GM19463 (cell line): ENCODE results near the gene OSBPL5.
"Not testable (repeated sequence)": the region's sequence is repeated elsewhere in the genome, so short reads cannot be mapped to it uniquely, and the experiment has no call there.

Experiments
- ATAC-seq: cut with Tn5 transposase; IDR thresholded peaks from one replicate; pipeline ENCODE4 v1.9.1; 2021; ENCODE audit warnings: mild to moderate bottlenecking, moderate library complexity; ENCODE audit not compliant: unreplicated experiment

Gene OSBPL5

DNA sequence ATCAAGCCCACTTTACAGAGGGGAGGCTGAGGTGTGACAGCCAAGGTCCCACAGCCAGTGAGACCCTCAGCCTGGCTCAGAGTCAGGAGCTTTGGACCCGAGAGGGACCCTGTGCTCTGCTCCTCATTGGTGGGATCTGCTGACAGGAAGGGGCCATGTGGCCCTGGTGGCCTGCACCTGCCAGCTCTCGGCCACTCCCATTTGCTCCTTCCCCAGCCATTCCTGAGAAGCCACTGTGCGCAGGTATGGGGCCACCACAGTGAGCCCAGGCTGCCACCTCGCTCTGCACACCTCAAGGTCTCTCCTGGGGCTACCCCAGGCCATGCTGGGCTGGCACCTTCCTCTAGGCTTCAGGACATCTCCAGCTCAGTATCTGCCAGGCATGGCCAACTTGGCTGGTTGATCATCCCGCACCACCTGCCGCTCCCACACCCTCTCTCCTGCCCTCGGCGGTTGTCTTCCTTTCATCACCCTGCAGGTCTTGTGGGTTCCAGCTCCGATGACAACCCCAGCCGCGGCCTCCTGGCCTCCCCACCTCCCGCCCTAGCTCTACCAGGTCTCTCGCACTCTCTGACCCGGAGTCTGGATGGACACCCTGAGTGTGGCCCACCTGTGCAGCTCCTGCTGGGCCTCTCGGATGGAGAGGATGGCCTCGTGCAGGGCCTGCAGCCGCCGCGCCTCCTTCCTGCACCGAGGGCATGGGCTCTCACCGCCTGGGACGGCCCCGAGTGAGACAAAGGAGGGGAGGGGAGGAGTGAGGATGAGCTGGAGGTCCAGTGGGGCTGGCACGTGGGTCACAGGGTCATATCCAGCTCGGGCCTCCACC is 75.7 kb downstream of the OSBPL5 start:
- ATAC-seq, result no peak

DNA sequence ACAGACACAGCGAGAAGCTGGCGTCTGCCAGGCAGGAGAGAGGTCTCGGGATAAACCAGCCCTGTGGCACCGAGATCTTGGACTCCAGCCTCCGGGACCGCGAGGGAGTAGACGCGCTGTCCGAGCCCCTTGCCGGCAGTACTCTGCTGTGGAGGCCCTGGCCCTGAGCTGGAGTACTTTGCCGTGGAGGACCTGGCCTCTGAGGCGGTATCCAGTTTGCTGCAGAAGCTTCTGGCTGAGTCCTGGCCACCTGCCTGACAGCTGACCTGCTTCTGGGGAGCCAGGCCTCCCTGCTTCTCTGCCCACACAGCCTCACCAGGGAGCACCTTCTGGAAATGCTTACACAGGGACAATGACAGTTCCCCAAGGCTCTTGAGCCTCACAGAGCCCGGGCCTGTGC is 76.3 kb downstream of the OSBPL5 start:
- ATAC-seq, result no peak

DNA sequence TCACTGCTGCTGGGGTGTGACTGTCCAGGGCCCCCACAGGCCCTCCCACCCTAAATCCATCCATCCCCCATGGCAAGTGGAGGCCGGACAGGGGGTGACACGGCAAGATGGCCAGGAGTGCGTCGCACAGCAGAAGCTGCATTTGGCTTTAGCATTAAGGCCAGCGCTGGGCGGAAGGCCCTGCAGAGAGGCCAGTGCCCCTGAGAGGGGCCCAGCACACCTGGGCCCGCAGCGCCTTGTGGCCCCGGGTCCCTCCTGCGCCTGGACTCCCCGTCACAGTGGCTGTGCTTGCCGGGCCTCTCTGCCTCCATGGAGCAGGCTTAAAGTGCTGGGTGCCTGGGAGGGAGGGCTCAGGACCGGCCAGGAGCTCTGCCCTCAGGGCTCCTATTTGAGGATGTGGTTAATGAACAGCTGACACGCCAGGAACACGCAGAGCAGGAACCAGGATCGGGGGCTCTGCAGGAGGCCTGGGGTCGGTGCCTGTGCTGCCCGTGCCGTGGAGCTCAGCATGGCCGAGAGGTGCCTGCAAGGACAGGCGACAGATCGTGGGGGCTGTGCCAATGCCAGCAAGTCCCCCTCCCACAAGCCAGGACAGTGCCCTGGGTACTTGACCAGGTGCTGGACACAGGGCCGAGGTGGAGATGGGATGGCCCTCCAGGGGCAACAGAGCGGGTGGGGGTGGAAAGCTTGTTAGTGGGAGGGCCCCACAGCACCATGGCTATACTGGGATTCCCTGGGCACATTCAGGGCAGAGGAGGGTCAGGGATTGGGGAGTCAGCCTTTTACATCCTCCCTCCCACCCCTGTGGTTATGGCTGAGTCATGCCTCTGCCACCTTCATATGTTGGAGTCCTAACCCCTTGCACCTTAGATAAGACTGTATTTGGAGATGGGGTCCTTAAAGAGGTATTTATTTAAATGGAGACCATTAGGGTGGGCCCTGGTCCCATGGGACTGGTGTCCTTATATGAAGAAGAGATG is 77.0 kb downstream of the OSBPL5 start:
- no peak for ATAC-seq

DNA sequence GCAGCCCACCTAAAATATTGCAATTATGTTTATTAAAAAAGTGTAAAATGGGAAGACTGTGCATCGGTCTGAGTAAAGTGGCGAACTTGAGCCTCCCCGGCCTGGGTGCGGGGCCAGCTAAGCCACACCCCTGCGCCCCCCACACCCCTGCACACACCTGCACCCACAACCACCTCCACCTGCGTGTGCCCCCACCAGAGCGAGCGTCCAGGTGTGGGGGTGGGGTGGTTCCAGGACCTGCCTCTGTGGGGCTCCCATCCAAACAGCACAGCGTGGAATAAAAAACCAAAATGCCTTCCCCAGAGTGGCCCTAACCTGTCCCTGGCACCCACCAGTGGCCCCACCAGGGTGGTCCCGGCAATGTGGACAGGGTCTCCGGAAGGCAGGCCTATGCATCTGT is 77.7 kb downstream of the OSBPL5 start:
- ATAC-seq, result no peak

GRCh38 chr11:3086671-3087150 is 78.4 kb downstream of the OSBPL5 start:
- ATAC-seq, result no peak

GRCh38 chr11:3086114-3086513 is 79.0 kb downstream of the OSBPL5 start:
- ATAC-seq, result no peak

DNA sequence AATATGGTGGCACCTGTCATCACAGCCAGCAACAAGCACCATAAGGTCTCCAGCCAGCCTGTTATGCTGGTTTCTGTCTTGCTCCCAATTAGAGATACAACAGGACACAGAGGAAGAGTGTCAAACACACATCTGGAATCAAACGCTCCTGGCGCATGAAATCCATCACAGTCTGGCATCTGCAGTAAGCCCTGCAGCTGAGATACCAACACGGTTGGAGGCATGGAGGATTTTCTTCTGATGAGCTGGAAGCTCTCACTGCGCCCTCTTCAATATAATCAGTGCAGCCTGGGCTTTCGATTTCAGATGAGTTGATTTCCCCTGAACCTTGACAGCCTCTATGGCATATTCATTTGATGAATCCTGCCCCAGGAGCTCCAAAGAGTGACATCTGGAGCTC is 80.1 kb downstream of the OSBPL5 start:
- ATAC-seq, result no peak

DNA sequence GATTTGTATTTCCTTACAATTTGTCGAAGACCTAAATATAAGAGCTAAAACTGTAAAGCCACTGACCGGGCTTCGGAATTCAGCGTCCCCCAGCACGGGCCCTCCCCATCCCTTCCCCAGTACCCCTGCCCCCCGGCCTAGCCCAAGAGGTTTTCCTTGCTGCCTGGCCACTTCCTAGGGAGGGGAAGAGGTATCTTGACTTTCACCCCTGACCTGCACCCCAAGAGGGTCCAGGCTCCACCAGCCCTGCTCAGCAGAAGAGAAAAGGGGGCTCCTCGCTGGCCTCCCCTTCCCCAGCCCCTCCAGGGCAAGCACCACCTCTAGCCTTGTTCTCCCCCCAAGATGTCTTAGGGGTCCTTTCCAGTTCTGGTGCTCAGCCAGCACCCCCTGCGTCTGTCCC is 81.8 kb downstream of the OSBPL5 start:
- ATAC-seq, result no peak

- ATAC-seq, result no peak
These were observed 83.7 kb downstream of the OSBPL5 start for GRCh38 chr11:3081386-3081751.

DNA sequence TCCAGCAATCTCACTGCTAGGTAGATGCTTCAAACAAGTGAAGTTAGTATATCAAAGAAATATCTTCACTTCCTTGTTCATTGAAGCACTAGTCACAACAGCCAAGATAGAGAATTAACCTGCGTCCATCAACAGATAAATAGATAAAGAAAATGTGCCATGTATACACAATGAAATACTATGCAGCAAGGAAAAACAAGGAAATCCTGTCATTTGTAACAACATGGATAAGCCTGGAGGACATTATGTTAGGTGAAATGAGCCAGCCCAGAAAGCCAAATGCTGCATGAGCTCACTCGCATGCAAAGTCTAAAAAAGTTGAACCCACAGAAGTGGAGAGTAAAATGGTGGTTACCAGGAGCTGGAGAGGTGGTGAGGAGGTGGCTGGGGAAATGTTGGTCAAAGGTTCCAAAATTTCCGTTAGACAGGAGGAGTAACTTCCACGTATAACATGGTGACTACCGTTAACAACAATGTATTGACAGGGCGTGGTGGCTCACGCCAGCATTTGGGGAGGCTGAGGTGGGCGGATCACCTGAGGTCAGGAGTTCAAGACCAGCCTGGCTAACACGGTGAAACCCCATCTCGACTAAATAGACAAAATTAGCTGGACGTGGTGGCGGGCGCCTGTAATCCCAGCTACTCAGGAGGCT is 84.3 kb downstream of the OSBPL5 start:
- ATAC-seq, result no peak

- ATAC-seq, result no peak
These were observed 85.0 kb downstream of the OSBPL5 start for GRCh38 chr11:3080104-3080503.

DNA sequence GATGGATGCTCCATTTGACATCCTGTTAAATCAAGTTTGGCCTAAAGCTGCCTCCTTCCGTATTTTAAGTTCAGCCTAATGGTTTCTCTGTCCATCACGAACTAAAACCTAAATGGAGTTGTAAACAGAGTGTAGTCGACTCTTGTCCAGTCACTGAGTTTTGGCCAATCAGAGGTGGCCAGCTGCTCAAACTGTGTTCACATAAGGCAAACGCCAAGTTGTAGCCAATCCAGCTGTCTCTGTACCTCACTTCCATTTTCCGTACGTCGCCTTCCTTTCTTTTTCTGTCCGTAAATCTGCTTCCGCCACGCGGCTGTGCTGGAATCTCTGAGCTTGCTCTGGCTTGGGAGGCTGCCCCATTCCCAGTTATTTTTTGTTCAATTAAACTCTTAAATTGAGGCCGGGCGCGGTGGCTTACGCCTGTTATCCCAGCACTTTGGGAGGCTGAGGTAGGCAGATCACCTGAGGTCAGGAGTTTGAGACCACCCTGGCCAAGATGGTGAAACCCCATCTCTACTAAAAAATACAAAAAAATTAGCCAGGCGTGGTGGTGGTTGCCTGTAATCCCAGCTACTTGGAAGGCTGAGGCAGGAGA is 87.2 kb downstream of the OSBPL5 start:
- ATAC-seq, result no peak

DNA sequence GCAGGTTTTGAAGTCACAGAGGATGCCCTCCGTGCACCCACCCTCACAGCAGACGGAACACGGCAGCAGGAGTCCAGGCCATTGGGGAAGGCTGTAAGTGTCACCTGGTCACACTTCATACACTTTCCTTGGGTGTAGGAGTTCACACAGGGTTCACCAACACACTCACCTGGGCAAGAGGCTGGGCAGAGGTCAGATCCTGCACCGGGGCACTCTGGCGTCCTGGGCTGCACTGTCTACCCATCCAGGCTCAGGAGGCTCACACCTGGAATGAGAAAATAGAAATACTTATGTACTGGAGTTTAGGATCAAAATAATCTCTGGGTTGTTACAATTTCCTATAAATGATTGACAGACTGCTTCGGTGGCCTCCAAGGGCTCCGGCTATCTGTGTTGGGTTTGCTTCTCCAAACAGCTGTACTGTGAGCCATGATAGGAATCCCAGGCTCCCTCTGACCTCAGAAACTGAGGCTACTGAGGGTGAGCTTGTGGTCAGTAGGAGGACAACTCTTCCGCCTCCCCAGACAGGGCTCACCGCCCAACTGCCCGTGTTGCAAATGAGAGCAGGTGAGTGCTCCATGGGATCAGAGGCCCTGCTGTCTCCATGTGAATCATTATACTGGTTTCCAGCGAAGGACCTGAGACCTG is 87.8 kb downstream of the OSBPL5 start:
- ATAC-seq, result no peak

- ATAC-seq, result no peak
These were observed 90.1 kb downstream of the OSBPL5 start for GRCh38 chr11:3074912-3075589.

GRCh38 chr11:3073029-3073435 is 92.1 kb downstream of the OSBPL5 start:
- ATAC-seq, result no peak

DNA sequence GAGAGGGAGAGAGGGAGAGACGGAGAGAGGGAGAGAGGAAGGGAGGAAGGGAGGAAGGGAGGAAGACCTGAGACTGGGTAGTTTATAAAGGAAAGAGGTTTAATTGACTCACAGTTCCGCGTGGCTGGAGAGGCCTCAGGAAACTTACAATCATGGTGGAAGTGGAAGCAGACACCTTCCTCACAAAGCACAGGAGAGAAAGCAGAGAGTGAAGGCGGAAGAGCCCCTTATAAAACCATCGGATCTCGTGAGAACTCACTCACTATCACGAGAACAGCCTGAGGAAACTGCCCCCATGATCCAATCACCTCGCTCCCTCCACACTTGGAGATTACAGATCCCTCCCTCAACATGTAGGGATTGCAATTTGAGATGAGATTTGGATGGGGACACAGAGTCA is 95.7 kb downstream of the OSBPL5 start:
- ATAC-seq, result no peak

DNA sequence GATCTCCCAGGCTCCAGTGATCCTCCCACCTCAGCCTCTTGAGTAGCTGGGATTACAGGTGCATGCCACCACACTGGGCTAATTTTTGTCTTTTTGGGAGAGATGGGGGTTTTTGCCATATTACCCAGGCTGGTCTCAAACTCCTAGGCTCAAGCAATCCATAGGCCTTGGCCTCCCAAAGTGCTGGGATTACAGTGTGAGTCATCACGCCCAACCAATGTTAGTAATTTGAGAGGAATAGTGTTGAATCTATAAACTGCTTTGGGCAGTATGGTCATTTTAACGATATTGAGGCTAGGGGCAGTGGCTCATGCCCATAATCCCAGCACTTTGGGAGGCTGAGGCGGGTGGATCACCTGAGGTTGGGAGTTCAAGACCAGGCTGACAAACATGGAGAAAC is 98.8 kb downstream of the OSBPL5 start:
- not testable (repeated sequence) for ATAC-seq

- ATAC-seq, result not testable (repeated sequence)
These were observed 100.4 kb downstream of the OSBPL5 start for GRCh38 chr11:3064709-3065108.

DNA sequence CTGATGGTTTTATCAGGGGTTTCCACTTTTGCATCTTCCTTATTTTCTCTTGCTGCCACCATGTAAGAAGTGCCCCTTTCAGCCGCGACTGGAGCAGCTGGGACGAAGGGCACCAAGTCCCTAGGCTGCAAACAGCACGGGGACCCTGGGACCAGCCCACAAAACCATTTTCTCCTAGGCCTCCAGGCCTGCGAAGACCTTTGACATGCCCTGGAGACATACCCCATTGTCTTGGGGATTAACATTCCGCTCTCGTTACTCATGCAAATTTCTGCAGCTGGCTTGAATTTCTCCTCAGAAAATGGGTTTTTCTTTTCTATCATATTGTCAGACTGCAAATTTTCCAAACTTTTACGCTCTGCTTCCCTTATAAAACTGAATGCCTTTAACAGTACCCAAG is 101.2 kb downstream of the OSBPL5 start:
- not testable (repeated sequence) for ATAC-seq

DNA sequence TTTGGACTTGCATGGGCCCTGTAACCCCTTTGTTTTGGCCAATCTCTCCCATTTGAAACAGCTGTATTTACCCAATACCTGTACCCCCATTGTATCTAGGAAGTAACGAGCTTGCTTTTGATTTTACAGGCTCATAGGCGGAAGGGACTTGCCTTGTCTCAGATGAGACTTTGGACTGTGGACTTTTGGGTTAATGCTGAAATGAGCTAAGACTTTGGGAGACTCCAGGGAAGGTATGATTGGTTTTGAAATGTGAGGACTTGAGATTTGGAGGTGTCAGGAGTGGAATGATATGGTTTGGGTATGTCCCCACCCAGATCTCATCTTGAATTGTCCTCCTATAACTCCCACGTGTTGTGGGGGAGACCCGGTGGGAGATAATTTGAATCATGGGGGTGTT is 101.7 kb downstream of the OSBPL5 start:
- not testable (repeated sequence) for ATAC-seq
